RWPE1 (cell line): ENCODE results near the gene LAMC3.

Experiments used
- CTCF ChIA-PET: fragments of 350-600 bp; sonication (Branson Sonifier 250); formaldehyde crosslinking; extraction: SDS; loops from one replicate; lab custom pipeline; 2021; lab: Yijun Ruan, JAX
- POLR2A ChIA-PET: fragments of 400-600 bp; formaldehyde crosslinking; extraction: SDS; loops from one replicate; lab custom pipeline; 2020; ENCODE audit warnings: antibody characterized with exemption; ENCODE audit not compliant: low non-redundant PET; lab: Yijun Ruan, JAX
- DNase-seq: peaks from one replicate; pipeline ENCODE4 v3.0.0; 2012; ENCODE audit warnings: low spot score
- H3K27ac ChIP-seq: fragments of 450-650 bp; 2 replicates; pipeline ENCODE4 v1.5.1; 2017
- CTCF ChIP-seq: fragments of 450-650 bp; conservative IDR thresholded peaks from 2 replicates; pipeline ENCODE4 v1.5.1; 2017; ENCODE audit warnings: low read depth, mild to moderate bottlenecking

Gene LAMC3

GRCh38 chr9:131037335-131038255 is 28.6 kb downstream of the LAMC3 start:
- ChIA-PET POLR2A (no interaction called here), CTCF (interaction anchor here (0.6 to 3.4 kb wide), 6 partner anchors 9 to 171 kb away, joined by 3 to 18 read pairs (median 4); no protein-coding TSS in a partner anchor)
- no peak for DNase-seq
- H3K27ac ChIP-seq: no peak overlapping the region
- TF ChIP-seq CTCF: no peak

- no peak for DNase-seq
- ChIA-PET POLR2A (no interaction called here), CTCF (interaction anchor here (0.6 to 3.4 kb wide), 3 partner anchors 8 to 172 kb away, joined by 4 to 18 read pairs (median 5); no protein-coding TSS in a partner anchor)
- H3K27ac ChIP-seq: no peak overlapping the region
- no peak for TF ChIP-seq CTCF
Measured at GRCh38 chr9:131038256-131039128, 29.5 kb downstream of the LAMC3 start.

- TF ChIP-seq CTCF: no peak
- H3K27ac ChIP-seq: no peak overlapping the region
- ChIA-PET CTCF (interaction anchor here (0.6 to 3.4 kb wide), 5 partner anchors 7 to 297 kb away, joined by 3 to 18 read pairs (median 5); no protein-coding TSS in a partner anchor), POLR2A (no interaction called here)
- no peak for DNase-seq
Measured at GRCh38 chr9:131039129-131039954, 30.4 kb downstream of the LAMC3 start.

GRCh38 chr9:131042666-131043065 is 33.7 kb downstream of the LAMC3 start:
- ChIA-PET POLR2A (no interaction called here), CTCF (interaction anchor here (0.6 to 1.7 kb wide), 5 partner anchors 11 to 184 kb away, joined by 3 to 9 read pairs (median 4); no protein-coding TSS in a partner anchor)
- no peak for DNase-seq
- H3K27ac ChIP-seq: no peak overlapping the region
- no peak for TF ChIP-seq CTCF

GRCh38 chr9:131043087-131043486 is 34.1 kb downstream of the LAMC3 start:
- no peak for TF ChIP-seq CTCF
- no peak for DNase-seq
- H3K27ac ChIP-seq: no peak overlapping the region
- ChIA-PET CTCF (interaction anchor here (0.6 to 1.7 kb wide), 8 partner anchors 11 to 418 kb away, joined by 3 to 9 read pairs (median 4); no protein-coding TSS in a partner anchor), POLR2A (no interaction called here)
